Activated CD8-positive, alpha-beta memory T cell treated with anti-CD3 and anti-CD28 coated beads, Interleukin-2, amount 10 ng/mL, durations not matched to agents 7 days and 5 days (primary cell): ENCODE data around the gene C19orf12. TPM values are rescaled to one million over a fixed set of nuclear protein-coding genes. Genes with fewer than 3 reads are reported as not detected.

ENCODE experiments used
- ATAC-seq: fragments of 150-1000 bp; cut with Tn5 transposase; one replicate; pipeline ENCODE4 v1.10.0; 2021; ENCODE audit warnings: moderate library complexity
- CTCF ChIA-PET: fragments of 350-600 bp; sonication (Branson Sonifier 250); formaldehyde crosslinking; loops from one replicate; lab custom pipeline; 2021; ENCODE audit warnings: antibody characterized with exemption; lab: Charles Lee
- DNase-seq: peaks from one replicate; pipeline ENCODE4 v3.0.0-alpha.2; 2020
- H3K27ac Mint-ChIP-seq: one replicate; pipeline ENCODE4 v1.8.0; 2021; ENCODE audit warnings: mild to moderate bottlenecking, mixed read lengths
- H3K27me3 Mint-ChIP-seq: one replicate; pipeline ENCODE4 v1.8.0; 2021; ENCODE audit warnings: mixed read lengths
- H3K36me3 Mint-ChIP-seq: one replicate; pipeline ENCODE4 v1.8.0; 2021; ENCODE audit warnings: mild to moderate bottlenecking, mixed read lengths
- H3K4me1 Mint-ChIP-seq: one replicate; pipeline ENCODE4 v1.8.0; 2021; ENCODE audit warnings: mixed read lengths
- H3K4me3 Mint-ChIP-seq: one replicate; pipeline ENCODE4 v1.8.0; 2021; ENCODE audit warnings: mild to moderate bottlenecking, moderate library complexity, mixed read lengths
- H3K9me3 Mint-ChIP-seq: one replicate; pipeline ENCODE4 v1.8.0; 2022; ENCODE audit warnings: low read depth, mixed read lengths
- total RNA-seq, 2 experiments: library from RNA; stranded (reverse); gene quantifications; one replicate each; pipeline ENCODE4 v1.2.3, GENCODE V29; 2021

C19orf12 gene
- total RNA-seq, 2 experiments from 2014 or later = 43.6 to 44.1 TPM

DNA sequence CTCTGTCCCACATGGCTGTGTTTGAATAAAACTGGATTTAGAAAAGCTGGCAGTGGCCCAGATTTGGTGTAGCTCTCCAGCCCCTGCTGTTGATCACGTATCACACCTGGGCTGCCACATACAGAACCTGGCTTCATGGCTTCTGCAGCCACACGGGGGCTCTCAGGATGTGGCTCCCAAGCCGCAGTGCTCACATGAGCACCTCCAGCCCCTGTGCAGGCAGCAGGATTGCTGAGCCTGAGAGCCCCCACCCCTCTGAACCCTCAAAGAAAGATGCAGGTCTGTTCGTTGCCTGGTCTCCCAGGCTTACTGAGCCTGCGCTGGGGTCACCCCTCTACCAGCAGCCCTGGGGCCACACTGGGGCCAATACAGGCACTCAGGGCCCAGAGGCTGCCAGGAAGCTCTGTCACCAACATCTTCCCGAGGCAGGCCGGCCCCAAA lies 47.1 kb downstream of the C19orf12 start:
- Mint-ChIP-seq H3K9me3 (no peaks in the 10 kb centered on the region), H3K4me1 (peaks cover 76% of the 10 kb centered on the region), H3K27me3 (no peaks in the 10 kb centered on the region), H3K27ac (peak overlapping the region; percentile 90), H3K4me3 (peak overlapping the region; percentile 85), H3K36me3 (peaks cover 44% of the 10 kb centered on the region)
- DNase-seq (peak; percentile 87), ATAC-seq (peak; percentile 23)
- CTCF ChIA-PET = interaction anchor here (0.7 to 12.5 kb wide), 14 partner anchors 12 to 102 kb away, joined by 3 to 196 read pairs (median 9); partner anchors contain the start of genes C19orf12 and POP4

GRCh38 chr19:29667387-29667783 lies 47.7 kb downstream of the C19orf12 start:
- H3K4me3 Mint-ChIP-seq = peak overlapping the region; percentile 85
- CTCF ChIA-PET = interaction anchor here (1.0 to 12.5 kb wide), 12 partner anchors 12 to 103 kb away, joined by 3 to 196 read pairs (median 19); partner anchors contain the start of genes C19orf12 and POP4
- peaks cover 74% of the 10 kb centered on the region for H3K4me1 Mint-ChIP-seq
- H3K9me3 Mint-ChIP-seq = no peaks in the 10 kb centered on the region
- peaks cover 40% of the 10 kb centered on the region for H3K36me3 Mint-ChIP-seq
- DNase-seq (no peak), ATAC-seq (no peak)
- H3K27me3 Mint-ChIP-seq = no peaks in the 10 kb centered on the region
- H3K27ac Mint-ChIP-seq = peak overlapping the region; percentile 90

GRCh38 chr19:29666578-29667386 lies 48.3 kb downstream of the C19orf12 start:
- H3K9me3 Mint-ChIP-seq = no peaks in the 10 kb centered on the region
- H3K36me3 Mint-ChIP-seq = peaks cover 38% of the 10 kb centered on the region
- peak overlapping the region; percentile 85 for H3K4me3 Mint-ChIP-seq
- CTCF ChIA-PET = interaction anchor here (1.0 to 12.5 kb wide), 12 partner anchors 13 to 104 kb away, joined by 3 to 196 read pairs (median 19); partner anchors contain the start of genes C19orf12 and POP4
- no peak for ATAC-seq
- peaks cover 73% of the 10 kb centered on the region for H3K4me1 Mint-ChIP-seq
- H3K27ac Mint-ChIP-seq = peak overlapping the region; percentile 90
- DNase-seq = no peak
- H3K27me3 Mint-ChIP-seq = no peaks in the 10 kb centered on the region

DNA sequence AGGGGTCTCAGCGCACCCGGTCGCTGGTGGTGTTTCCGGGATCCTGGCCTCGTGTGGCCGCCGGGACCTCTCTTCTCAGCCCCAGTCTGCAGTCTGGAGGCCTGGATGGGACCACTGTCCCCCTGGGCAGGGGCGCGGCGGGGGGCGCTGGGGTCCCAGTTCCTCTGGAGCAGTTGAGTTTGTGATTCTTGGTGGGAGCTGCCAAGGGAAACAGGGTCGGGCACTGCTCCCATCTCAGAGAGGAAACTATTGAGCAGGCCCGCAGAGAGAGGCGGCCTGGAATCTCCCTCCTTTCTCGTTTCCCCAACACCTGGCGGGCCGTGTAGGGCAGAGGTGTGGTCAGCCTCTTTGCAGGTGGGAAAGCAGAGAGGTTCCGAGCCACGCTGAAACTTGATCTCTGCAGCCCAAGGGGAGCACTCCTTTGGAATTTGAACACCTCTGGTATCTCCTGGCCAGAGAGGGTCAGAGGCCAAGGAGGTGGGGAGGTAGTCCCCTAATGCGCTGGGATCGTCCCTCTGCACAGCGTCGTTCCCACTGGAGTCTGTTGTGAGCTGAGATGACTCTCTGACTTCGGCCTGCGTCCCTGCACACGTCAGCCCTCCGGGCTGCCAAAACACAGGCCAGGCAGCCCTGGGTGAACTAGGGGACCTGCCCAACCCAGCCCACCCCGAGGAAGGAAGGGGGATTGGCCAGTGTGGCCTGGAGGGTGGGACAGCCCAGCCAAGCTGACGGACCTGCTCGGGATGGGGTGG lies 49.1 kb downstream of the C19orf12 start:
- DNase-seq (no peak), ATAC-seq (no peak)
- H3K4me3 Mint-ChIP-seq = peak overlapping the region; percentile 85
- H3K9me3 Mint-ChIP-seq = no peaks in the 10 kb centered on the region
- peak overlapping the region; percentile 90 for H3K27ac Mint-ChIP-seq
- H3K36me3 Mint-ChIP-seq = peaks cover 31% of the 10 kb centered on the region
- CTCF ChIA-PET = interaction anchor here (0.5 to 12.5 kb wide), 20 partner anchors 14 to 79 kb away, joined by 3 to 196 read pairs (median 6); partner anchors contain the start of genes C19orf12 and POP4
- no peaks in the 10 kb centered on the region for H3K27me3 Mint-ChIP-seq
- H3K4me1 Mint-ChIP-seq = peaks cover 69% of the 10 kb centered on the region

GRCh38 chr19:29665215-29665825 lies 49.7 kb downstream of the C19orf12 start, which contains the start of gene PLEKHF1:
PLEKHF1 (plus strand) TSS chr19:29665461; CDS start chr19:29673840, 8,379 bp downstream.
- Mint-ChIP-seq H3K27ac (peak within 1 kb of the TSS; percentile 90), H3K9me3 (no peaks in the 10 kb centered on the region), H3K4me3 (peak within 1 kb of the TSS; percentile 85), H3K4me1 (peaks cover 63% of the 10 kb centered on the region), H3K36me3 (peaks cover 24% of the 10 kb centered on the region), H3K27me3 (no peaks in the 10 kb centered on the region)
- ATAC-seq = peak; percentile 86
- CTCF ChIA-PET = interaction anchor here (0.7 to 12.5 kb wide), 16 partner anchors 15 to 78 kb away, joined by 3 to 196 read pairs (median 7); partner anchors contain the start of genes C19orf12 and POP4
- DNase-seq = peak; percentile 91

DNA sequence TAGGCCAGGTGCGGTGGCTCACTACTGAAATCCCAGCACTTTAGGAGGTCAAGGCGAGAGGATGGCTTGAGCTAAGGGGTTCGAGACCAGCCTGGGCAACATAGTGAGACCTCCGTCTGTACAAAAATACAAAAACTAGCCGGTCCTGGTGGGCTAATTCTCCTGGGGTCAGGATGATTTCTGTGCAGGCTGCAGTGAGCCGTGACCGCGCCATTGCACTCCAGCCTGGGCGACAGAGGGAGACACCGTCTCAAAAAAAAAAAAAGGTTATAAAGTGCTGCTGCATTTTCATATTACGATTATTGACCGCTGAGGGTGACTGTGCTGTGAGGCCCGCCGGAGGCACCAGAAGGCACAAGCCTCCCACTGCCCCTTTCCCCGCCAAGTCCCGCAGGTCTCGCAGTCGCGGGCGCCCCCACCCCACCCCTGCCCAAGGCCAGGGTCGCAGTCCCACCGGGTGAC lies 50.3 kb downstream of the C19orf12 start:
- no peak for DNase-seq
- Mint-ChIP-seq H3K9me3 (no peaks in the 10 kb centered on the region), H3K4me3 (peak overlapping the region; percentile 69), H3K27ac (peak overlapping the region; percentile 72), H3K4me1 (peaks cover 57% of the 10 kb centered on the region), H3K36me3 (peaks cover 20% of the 10 kb centered on the region), H3K27me3 (no peaks in the 10 kb centered on the region)
- CTCF ChIA-PET = interaction anchor here (0.8 to 12.5 kb wide), 15 partner anchors 15 to 77 kb away, joined by 3 to 196 read pairs (median 8); partner anchors contain the start of genes C19orf12 and POP4
- ATAC-seq = no peak

- DNase-seq = no peak
- Mint-ChIP-seq H3K9me3 (no peaks in the 10 kb centered on the region), H3K4me3 (peak overlapping the region; percentile 69), H3K27ac (peak overlapping the region; percentile 72), H3K27me3 (no peaks in the 10 kb centered on the region), H3K4me1 (peaks cover 51% of the 10 kb centered on the region), H3K36me3 (peaks cover 16% of the 10 kb centered on the region)
- ATAC-seq = no peak
- CTCF ChIA-PET = interaction anchor here (0.6 to 12.5 kb wide), 14 partner anchors 16 to 277 kb away, joined by 3 to 196 read pairs (median 13); partner anchors contain the start of genes C19orf12 and POP4
Measured at GRCh38 chr19:29663861-29664752, 51.0 kb downstream of the C19orf12 start.

GRCh38 chr19:29662604-29663404 lies 52.3 kb downstream of the C19orf12 start:
- H3K9me3 Mint-ChIP-seq = no peaks in the 10 kb centered on the region
- H3K4me3 Mint-ChIP-seq = no peak overlapping the region
- peaks cover 38% of the 10 kb centered on the region for H3K4me1 Mint-ChIP-seq
- no peak overlapping the region for H3K27ac Mint-ChIP-seq
- no peaks in the 10 kb centered on the region for H3K27me3 Mint-ChIP-seq
- CTCF ChIA-PET = interaction anchor here (0.6 to 12.5 kb wide), 11 partner anchors 9 to 279 kb away, joined by 3 to 196 read pairs (median 4); partner anchors contain the start of gene C19orf12
- peaks cover 15% of the 10 kb centered on the region for H3K36me3 Mint-ChIP-seq
- no peak for ATAC-seq
- no peak for DNase-seq

DNA sequence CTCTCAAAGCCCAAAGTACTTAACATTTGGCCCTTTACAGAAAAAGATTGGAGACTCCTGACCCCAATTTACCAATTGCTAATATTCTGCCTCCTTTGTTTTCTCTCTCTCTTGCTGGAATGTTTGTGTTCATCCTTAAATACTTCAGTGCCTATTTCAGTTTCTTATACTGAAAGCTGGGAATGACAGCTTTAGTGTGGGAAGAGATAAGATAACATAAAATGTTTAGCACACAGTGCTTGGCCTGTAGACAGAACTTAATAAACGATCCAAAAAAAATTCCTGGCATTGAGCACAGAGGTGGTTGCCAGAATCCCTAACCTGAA lies 52.8 kb downstream of the C19orf12 start:
- CTCF ChIA-PET = interaction anchor here (0.7 to 12.5 kb wide), 9 partner anchors 10 to 54 kb away, joined by 3 to 196 read pairs (median 5); partner anchors contain the start of gene C19orf12
- Mint-ChIP-seq H3K27ac (no peak overlapping the region), H3K4me3 (no peak overlapping the region), H3K27me3 (no peaks in the 10 kb centered on the region), H3K4me1 (peaks cover 33% of the 10 kb centered on the region), H3K36me3 (peaks cover 11% of the 10 kb centered on the region), H3K9me3 (no peaks in the 10 kb centered on the region)
- no peak for ATAC-seq
- DNase-seq = no peak

DNA sequence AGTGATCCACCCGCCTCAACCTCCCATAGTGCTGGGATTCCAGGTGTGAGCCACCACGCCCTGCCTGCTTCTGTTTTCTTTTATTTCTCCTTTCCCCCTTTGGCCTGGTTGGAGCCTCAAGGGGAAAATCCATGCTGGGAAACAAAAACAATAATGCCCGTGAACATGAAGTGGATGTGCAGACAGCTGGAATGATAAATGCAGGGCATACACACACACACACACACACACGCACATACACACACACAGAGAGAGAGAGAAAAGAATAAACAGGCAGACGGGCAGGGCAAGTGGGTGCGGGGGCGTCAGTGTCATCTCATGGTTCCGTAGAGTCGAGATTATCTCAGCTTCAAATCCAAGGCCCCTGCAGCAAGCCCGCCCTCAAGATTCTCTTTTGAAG lies 54.2 kb downstream of the C19orf12 start:
- Mint-ChIP-seq H3K27me3 (no peaks in the 10 kb centered on the region), H3K4me1 (peaks cover 29% of the 10 kb centered on the region), H3K4me3 (no peak overlapping the region), H3K27ac (no peak overlapping the region), H3K9me3 (no peaks in the 10 kb centered on the region), H3K36me3 (no peaks in the 10 kb centered on the region)
- CTCF ChIA-PET = interaction anchor here (2.1 to 12.5 kb wide), 3 partner anchors 34 to 50 kb away, joined by 7 to 196 read pairs (median 7); no protein-coding TSS in a partner anchor
- ATAC-seq = no peak
- no peak for DNase-seq
